ENCODE measurements around the gene TANC1. TPM values are rescaled to one million over a fixed set of nuclear protein-coding genes. Genes with fewer than 3 reads are reported as not detected.
"Not testable (repeated sequence)": the region's sequence is repeated elsewhere in the genome, so short reads cannot be mapped to it uniquely, and the experiment has no call there.

Gene TANC1
- total RNA-seq, 6 experiments from 2014 or later: 22.4 to 27.7 (median 23.1) TPM

GRCh38 chr2:159035790-159036411 lies 67.5 kb downstream of the TANC1 start:
- peak; percentile 47 for DNase-seq
- peaks cover 32% of the 10 kb centered on the region for H3K4me1 Mint-ChIP-seq (ENCODE audit: low read depth)
- H3K9me3 Mint-ChIP-seq: peaks cover 15% of the 10 kb centered on the region
- H3K27ac Mint-ChIP-seq: no peak overlapping the region
- TF ChIP-seq CTCF (IDR thresholded peaks at IDR 0.05): peak; percentile 59
- no peaks in the 10 kb centered on the region; the same call in 1 of the 2 replicates for H3K27me3 Mint-ChIP-seq (ENCODE audit: insufficient read depth)
- peaks cover 28% of the 10 kb centered on the region for H3K36me3 Mint-ChIP-seq (ENCODE audit: low read depth)
- no peak overlapping the region for H3K4me3 Mint-ChIP-seq

- Mint-ChIP-seq H3K9me3 (peaks cover 15% of the 10 kb centered on the region), H3K4me1 (ENCODE audit: low read depth) (peaks cover 27% of the 10 kb centered on the region), H3K36me3 (ENCODE audit: low read depth) (peaks cover 30% of the 10 kb centered on the region)
- H3K4me3 Mint-ChIP-seq; DNase-seq; H3K27ac Mint-ChIP-seq; H3K27me3 Mint-ChIP-seq (ENCODE audit: insufficient read depth): not testable (repeated sequence)
Measured at GRCh38 chr2:159036461-159036860, 68.0 kb downstream of the TANC1 start.

GRCh38 chr2:159041328-159041727 lies 72.9 kb downstream of the TANC1 start:
- H3K9me3 Mint-ChIP-seq: peaks cover 15% of the 10 kb centered on the region
- peaks cover 23% of the 10 kb centered on the region for H3K36me3 Mint-ChIP-seq (ENCODE audit: low read depth)
- not testable (repeated sequence) for H3K27me3 Mint-ChIP-seq (ENCODE audit: insufficient read depth); DNase-seq; H3K4me3 Mint-ChIP-seq; H3K27ac Mint-ChIP-seq
- H3K4me1 Mint-ChIP-seq (ENCODE audit: low read depth): peaks cover 20% of the 10 kb centered on the region

- TF ChIP-seq CTCF (IDR thresholded peaks at IDR 0.05): no peak
- no peaks in the 10 kb centered on the region for H3K27me3 Mint-ChIP-seq (ENCODE audit: insufficient read depth)
- peaks cover 10% of the 10 kb centered on the region for H3K9me3 Mint-ChIP-seq
- H3K27ac Mint-ChIP-seq: no peak overlapping the region
- peaks cover 29% of the 10 kb centered on the region for H3K4me1 Mint-ChIP-seq (ENCODE audit: low read depth)
- H3K36me3 Mint-ChIP-seq (ENCODE audit: low read depth): peaks cover 22% of the 10 kb centered on the region
- DNase-seq: no peak
- no peak overlapping the region for H3K4me3 Mint-ChIP-seq
Measured at GRCh38 chr2:159042115-159042850, 73.8 kb downstream of the TANC1 start.

- no peak for DNase-seq
- TF ChIP-seq CTCF (IDR thresholded peaks at IDR 0.05): no peak
- H3K27ac Mint-ChIP-seq: no peak overlapping the region
- H3K4me1 Mint-ChIP-seq (ENCODE audit: low read depth): peaks cover 43% of the 10 kb centered on the region
- H3K9me3 Mint-ChIP-seq: no peaks in the 10 kb centered on the region
- peaks cover 10% of the 10 kb centered on the region for H3K36me3 Mint-ChIP-seq (ENCODE audit: low read depth)
- no peaks in the 10 kb centered on the region; the same call in 1 of the 2 replicates for H3K27me3 Mint-ChIP-seq (ENCODE audit: insufficient read depth)
- H3K4me3 Mint-ChIP-seq: no peak overlapping the region
Measured at GRCh38 chr2:159043710-159044109, 75.3 kb downstream of the TANC1 start.

GRCh38 chr2:159044804-159045286 lies 76.4 kb downstream of the TANC1 start:
- Mint-ChIP-seq H3K36me3 (ENCODE audit: low read depth) (peaks cover 19% of the 10 kb centered on the region), H3K9me3 (no peaks in the 10 kb centered on the region), H3K27me3 (ENCODE audit: insufficient read depth) (peaks cover 3% of the 10 kb centered on the region), H3K27ac (peak overlapping the region; percentile 66), H3K4me3 (no peak overlapping the region; the same call in 1 of the 2 replicates), H3K4me1 (ENCODE audit: low read depth) (peaks cover 54% of the 10 kb centered on the region)
- no peak for TF ChIP-seq CTCF (IDR thresholded peaks at IDR 0.05)
- DNase-seq: peak; percentile 12
